ENCODE measurements around the gene BCDIN3D. TPM values are rescaled to one million over a fixed set of nuclear protein-coding genes. Genes with fewer than 3 reads are reported as not detected.

BCDIN3D gene
- total and polyA plus RNA-seq, 9 of the 15 experiments (the other 6 are each of a cell fraction or from before 2014, with no cell fraction given), result 3.7 to 6.9 (median 5.6) TPM

DNA sequence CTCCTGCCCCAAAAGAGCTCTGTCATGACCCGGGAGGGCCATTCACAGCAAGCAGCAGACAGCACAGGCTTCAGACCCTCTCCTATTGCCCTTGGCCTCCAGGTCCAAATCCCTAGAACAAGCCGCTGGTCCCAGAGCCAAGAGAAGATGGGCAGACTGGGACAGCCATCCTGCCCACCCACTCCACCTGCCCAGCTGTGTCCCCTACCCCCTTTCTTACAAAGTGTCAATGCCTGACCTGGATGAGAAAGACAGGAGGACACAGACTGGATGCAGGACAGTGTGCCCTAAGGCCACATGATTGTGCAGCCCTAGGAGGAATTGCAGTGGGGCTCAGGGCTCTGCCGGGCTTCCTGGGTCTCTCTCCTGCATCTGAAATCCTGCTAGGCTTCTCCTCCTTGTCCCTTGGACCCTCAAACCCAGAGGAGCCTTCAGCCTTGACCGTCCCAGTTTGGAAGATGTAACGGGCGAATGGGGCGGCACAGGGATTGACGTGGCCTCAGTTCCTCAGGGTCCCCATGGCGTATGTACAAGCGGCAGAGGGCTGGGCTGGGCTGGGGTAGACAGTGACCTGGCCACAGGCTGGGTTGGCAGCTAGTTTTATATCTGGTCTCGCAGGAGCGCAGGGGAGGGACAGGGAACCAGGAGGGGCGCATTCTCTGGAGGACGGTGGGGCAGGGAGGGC is 27.1 kb upstream of the BCDIN3D start (continued):
- TF ChIP-seq, protein P1, sequence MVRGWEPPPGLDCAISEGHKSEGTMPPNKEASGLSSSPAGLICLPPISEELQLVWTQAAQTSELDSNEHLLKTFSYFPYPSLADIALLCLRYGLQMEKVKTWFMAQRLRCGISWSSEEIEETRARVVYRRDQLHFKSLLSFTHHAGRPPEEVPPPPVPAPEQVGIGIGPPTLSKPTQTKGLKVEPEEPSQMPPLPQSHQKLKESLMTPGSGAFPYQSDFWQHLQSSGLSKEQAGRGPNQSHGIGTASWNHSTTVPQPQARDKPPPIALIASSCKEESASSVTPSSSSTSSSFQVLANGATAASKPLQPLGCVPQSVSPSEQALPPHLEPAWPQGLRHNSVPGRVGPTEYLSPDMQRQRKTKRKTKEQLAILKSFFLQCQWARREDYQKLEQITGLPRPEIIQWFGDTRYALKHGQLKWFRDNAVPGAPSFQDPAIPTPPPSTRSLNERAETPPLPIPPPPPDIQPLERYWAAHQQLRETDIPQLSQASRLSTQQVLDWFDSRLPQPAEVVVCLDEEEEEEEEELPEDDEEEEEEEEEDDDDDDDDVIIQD (CRISPR knock-in tag; IDR thresholded peaks at IDR 0.05), result no peak
- TF ChIP-seq TBP (optimal IDR thresholded peaks at IDR 0.05; ENCODE audit: low read depth, low read length) (no peak), NFIX (CRISPR knock-in tag; IDR thresholded peaks at IDR 0.05; ENCODE audit: low read depth) (no peak), ZNF778 (CRISPR knock-in tag; IDR thresholded peaks at IDR 0.05) (no peak), ZBED1 (IDR thresholded peaks at IDR 0.05) (no peak), HSF4 (CRISPR knock-in tag; IDR thresholded peaks at IDR 0.05; ENCODE audit: borderline replicate concordance) (no peak)
- TF ChIP-seq, protein P2, sequence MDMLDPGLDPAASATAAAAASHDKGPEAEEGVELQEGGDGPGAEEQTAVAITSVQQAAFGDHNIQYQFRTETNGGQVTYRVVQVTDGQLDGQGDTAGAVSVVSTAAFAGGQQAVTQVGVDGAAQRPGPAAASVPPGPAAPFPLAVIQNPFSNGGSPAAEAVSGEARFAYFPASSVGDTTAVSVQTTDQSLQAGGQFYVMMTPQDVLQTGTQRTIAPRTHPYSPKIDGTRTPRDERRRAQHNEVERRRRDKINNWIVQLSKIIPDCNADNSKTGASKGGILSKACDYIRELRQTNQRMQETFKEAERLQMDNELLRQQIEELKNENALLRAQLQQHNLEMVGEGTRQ (CRISPR knock-in tag; IDR thresholded peaks at IDR 0.05), result no peak
